Activated CD4-positive, CD25-positive, alpha-beta regulatory T cell treated with anti-CD3 and anti-CD28 coated beads, Interleukin-2, amount 50 U/mL, for 72 hours (primary cell): ENCODE results near the gene PSMD5.

ENCODE experiments used
- DNase-seq: peaks from one replicate; pipeline ENCODE4 v3.0.0; 2021

PSMD5 gene

DNA sequence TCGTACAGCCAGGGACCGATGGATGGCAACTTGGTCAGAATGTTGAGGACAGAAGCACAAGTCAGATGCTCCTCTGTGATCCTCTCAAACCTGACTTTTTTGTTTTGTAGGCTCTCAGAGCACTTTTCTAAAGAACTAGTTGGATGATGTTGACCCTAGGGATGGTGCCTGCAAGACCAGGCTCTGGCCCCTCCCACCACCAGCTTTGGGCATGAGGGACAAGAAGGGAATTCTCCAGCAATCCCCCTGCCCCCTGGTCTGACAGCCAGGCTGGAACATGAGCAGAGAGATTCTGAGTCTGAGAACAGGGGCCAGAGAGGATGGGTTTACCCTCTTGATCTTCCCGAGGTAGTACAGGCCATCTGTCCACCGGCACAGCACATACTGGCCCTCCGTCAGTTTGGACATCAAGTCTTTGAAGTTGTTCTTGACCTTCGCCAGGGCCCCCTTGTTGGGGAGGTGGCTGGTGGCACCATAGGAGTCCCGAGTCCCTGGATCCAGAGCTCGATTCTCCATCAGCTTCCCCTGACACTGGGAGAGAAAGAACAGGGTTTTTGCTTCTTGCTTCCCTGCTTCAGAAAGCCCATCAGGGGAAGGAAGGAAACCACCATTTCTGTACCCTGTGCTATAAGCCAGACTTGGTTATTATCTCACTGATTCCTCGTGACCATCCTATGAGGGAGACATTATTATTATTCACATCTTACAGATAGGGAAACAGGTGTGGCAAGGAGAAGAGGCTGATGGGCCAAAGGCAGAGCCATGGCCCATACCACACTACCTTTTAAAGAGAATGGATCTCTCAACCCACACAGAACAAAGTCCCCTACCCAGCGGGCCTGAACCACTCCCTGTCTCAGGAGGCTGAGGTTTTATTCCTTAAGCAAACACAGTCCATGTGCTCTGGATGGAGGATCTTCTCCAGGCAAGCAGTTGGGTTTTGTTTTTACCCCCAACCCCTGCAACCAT lies 31.8 kb upstream of the PSMD5 start:
- DNase-seq = no peak

- no peak for DNase-seq
Measured at GRCh38 chr9:120873512-120873911, 30.8 kb upstream of the PSMD5 start.

GRCh38 chr9:120872791-120873502 lies 30.2 kb upstream of the PSMD5 start:
- DNase-seq = no peak

GRCh38 chr9:120870206-120870605 lies 27.5 kb upstream of the PSMD5 start:
- DNase-seq = no peak

- no peak for DNase-seq
Measured at GRCh38 chr9:120869726-120870125, 27.0 kb upstream of the PSMD5 start.

DNA sequence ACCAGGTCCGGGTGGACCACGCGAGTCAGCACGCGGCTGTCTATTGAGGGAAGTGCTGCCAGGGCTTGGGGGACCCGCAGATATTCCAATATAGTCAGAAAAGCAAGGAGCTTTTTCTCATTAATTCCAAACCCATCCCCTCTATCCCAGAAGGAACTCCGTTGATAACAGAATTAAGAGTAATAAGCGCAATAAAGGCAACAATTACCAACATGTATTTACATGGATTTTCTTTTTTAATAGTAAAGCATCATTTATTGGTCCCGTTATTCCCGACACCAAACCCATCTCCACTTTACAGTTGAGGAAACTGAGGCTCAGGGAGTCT lies 26.6 kb upstream of the PSMD5 start:
- no peak for DNase-seq

GRCh38 chr9:120868676-120869359 lies 26.1 kb upstream of the PSMD5 start:
- DNase-seq = peak; percentile 94

DNA sequence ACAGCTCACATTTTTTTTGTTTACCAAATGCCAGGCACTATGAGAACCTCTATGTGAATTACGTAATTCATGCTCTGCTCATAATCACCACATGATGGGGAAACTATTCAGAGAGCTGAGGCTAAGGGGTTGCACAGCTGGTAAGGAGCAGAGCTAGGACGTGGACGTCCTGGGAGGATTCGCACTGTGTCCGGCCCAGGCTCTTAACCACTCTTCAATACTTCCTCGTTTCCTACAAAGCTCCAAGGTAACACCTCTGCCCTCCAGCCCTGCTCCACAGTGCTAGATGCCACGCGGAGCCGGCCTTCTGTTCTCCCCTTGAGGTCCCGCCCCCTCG lies 25.6 kb upstream of the PSMD5 start:
- no peak for DNase-seq

GRCh38 chr9:120867676-120868338 lies 25.1 kb upstream of the PSMD5 start:
- DNase-seq = no peak

GRCh38 chr9:120866651-120867050 lies 23.9 kb upstream of the PSMD5 start:
- DNase-seq = no peak

- DNase-seq = no peak
Measured at GRCh38 chr9:120865809-120866208, 23.1 kb upstream of the PSMD5 start.

GRCh38 chr9:120865176-120865575 lies 22.5 kb upstream of the PSMD5 start:
- DNase-seq = no peak

- no peak for DNase-seq
Measured at GRCh38 chr9:120864719-120865118, 22.0 kb upstream of the PSMD5 start.

GRCh38 chr9:120863833-120864232 lies 21.1 kb upstream of the PSMD5 start:
- no peak for DNase-seq

GRCh38 chr9:120862452-120862851 lies 19.7 kb upstream of the PSMD5 start:
- DNase-seq = no peak

GRCh38 chr9:120861935-120862334 lies 19.2 kb upstream of the PSMD5 start:
- no peak for DNase-seq

DNA sequence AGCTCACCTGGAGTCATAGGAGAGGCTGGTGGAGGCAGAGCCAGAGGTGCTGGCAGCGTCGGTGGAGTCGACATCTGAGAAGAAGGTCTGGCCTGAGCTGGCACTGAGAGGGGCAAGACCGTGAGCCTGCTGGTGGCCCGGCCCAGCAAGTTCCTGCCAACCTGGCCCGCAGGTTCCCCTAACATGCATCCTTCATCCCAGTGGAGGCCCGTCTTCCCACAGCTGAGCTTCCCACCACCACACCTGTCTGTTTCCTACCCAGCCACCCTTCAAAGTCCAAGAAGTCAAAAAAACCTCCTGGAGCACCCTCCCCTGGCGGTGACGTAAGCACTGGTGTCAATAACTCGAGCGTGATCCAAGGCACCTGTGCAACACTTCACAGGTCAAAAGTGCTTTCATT lies 17.4 kb upstream of the PSMD5 start:
- DNase-seq = no peak

- peak; percentile 23 for DNase-seq
Measured at GRCh38 chr9:120859361-120859760, 16.6 kb upstream of the PSMD5 start.

DNA sequence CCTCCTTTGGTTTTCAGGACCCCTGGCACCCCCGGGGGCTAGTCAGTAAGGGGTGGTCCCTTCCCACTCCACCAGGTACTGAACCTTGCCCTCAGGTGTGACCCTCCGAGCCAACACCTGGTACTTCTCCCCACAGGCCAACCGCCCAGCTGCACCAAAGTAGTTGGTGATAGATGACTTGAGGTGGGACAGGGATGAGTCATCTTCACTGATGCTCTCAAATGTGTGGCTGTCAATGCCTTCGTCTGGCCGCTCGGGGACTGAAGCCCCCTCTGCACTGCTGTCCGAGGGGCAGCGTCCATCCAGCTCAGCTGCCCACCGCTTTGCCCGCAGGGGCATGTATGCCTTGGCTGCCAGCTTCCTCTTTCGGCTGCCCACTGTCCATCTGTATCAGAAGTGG lies 15.2 kb upstream of the PSMD5 start:
- DNase-seq = no peak

GRCh38 chr9:120857481-120857880 lies 14.8 kb upstream of the PSMD5 start:
- DNase-seq = no peak

DNA sequence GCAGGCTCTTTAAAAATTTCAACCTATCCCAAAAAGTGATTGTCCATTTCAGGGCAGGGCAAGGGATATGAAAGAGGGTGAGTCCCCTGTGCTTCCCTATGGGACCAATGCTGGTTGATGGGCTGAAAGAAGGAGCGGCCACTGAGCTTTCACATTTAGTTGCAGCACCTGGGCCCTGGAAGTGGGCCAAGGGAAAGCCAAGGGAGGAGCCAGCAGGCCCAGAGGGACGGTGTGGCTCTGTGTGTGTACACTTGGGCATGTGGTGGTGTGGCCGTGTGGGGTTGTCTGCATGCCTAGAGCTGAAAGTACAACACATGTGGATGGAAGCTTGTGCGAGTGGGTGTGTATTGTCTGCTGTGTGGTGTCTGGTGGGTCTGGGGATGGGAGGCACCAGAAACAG lies 14.0 kb upstream of the PSMD5 start:
- no peak for DNase-seq

- DNase-seq = no peak
Measured at GRCh38 chr9:120855827-120856670, 13.3 kb upstream of the PSMD5 start.
